CD14-positive monocyte (primary cell): ENCODE results near the gene ZNF385B. TPM values are rescaled to one million over a fixed set of nuclear protein-coding genes. Genes with fewer than 3 reads are reported as not detected.

ENCODE experiments used
- DNase-seq, 3 donors: peaks; one replicate each; pipeline ENCODE4 v3.0.0-alpha.2; 2011 to 2022
- H2AFZ ChIP-seq: 2 replicates; pipeline ENCODE4 v1.6.0; 2012; ENCODE audit warnings: mild to moderate bottlenecking, low read depth, low read length, inconsistent platforms; ENCODE audit not compliant: insufficient read depth, poor library complexity, severe bottlenecking
- H3K27ac ChIP-seq, 2 donors: 1 replicate in 1 of 2; 2 replicates in 1 of 2; pipeline ENCODE4 v1.5.1; 2012 to 2013; ENCODE audit warnings: low read length in 2 of 2, control low read depth in 1 of 2, inconsistent platforms in 1 of 2, low read depth in 1 of 2, mild to moderate bottlenecking in 1 of 2
- H3K27me3 ChIP-seq, 2 donors: one replicate each; pipeline versions ENCODE4 v1.6.0 to v1.6.1; 2011 to 2013; ENCODE audit warnings: low read length in 2 of 2; ENCODE audit not compliant: control insufficient read depth in 2 of 2, insufficient read depth in 2 of 2
- H3K36me3 ChIP-seq, 2 donors: replicated peaks in 1 of 2; 1 replicate in 1 of 2; 2 replicates in 1 of 2; pipeline versions ENCODE4 v1.5.1 to v1.6.1; 2012 to 2013; ENCODE audit warnings: low read length in 2 of 2, control low read depth in 1 of 2, inconsistent platforms in 1 of 2, mild to moderate bottlenecking in 1 of 2; ENCODE audit not compliant: insufficient read depth in 2 of 2, control insufficient read depth in 1 of 2
- H3K4me1 ChIP-seq, 2 donors: 1 replicate in 1 of 2; 2 replicates in 1 of 2; pipeline versions ENCODE4 v1.5.1 to v1.6.1; 2012 to 2013; ENCODE audit warnings: low read length in 2 of 2, control low read depth in 1 of 2, inconsistent platforms in 1 of 2, mild to moderate bottlenecking in 1 of 2, moderate library complexity in 1 of 2; ENCODE audit not compliant: insufficient read depth in 2 of 2, control insufficient read depth in 1 of 2
- H3K4me2 ChIP-seq: replicated peaks from 2 replicates; pipeline ENCODE3; 2012; ENCODE audit warnings: low read length, moderate library complexity, mild to moderate bottlenecking; ENCODE audit not compliant: poor library complexity, severe bottlenecking; ENCODE audit errors: extremely low read depth
- H3K4me3 ChIP-seq, 3 experiments: fragments of 200-600 bp in 1 of 3; sonication (generic) in 1 of 3; replicated peaks in 1 of 3; 1 replicate in 2 of 3; 2 replicates in 1 of 3; pipeline ENCODE4 v1.5.1; 2011 to 2013; ENCODE audit warnings: low read length in 3 of 3, mild to moderate bottlenecking in 3 of 3, control low read depth in 2 of 3, low read depth in 2 of 3, inconsistent platforms in 1 of 3, moderate library complexity in 1 of 3
- H3K79me2 ChIP-seq: 2 replicates; pipeline ENCODE4 v1.6.0; 2012; ENCODE audit warnings: mild to moderate bottlenecking, control low read depth, inconsistent platforms, low read length, moderate library complexity; ENCODE audit not compliant: insufficient read depth
- H3K9ac ChIP-seq: 2 replicates; pipeline ENCODE4 v1.6.0; 2017; ENCODE audit warnings: low read length, mild to moderate bottlenecking; ENCODE audit not compliant: insufficient read depth, poor library complexity, severe bottlenecking
- H3K9me3 ChIP-seq, 2 donors: replicated peaks in 1 of 2; 1 replicate in 1 of 2; 2 replicates in 1 of 2; pipeline versions ENCODE4 v1.5.1 to v1.6.1; 2012 to 2013; ENCODE audit warnings: low read length in 2 of 2, control low read depth in 1 of 2; ENCODE audit not compliant: control insufficient read depth in 1 of 2, insufficient read depth in 1 of 2
- H4K20me1 ChIP-seq: 2 replicates; pipeline ENCODE4 v1.6.0; 2012; ENCODE audit warnings: mild to moderate bottlenecking, low read length, control low read depth, moderate library complexity; ENCODE audit not compliant: insufficient read depth
- H3K27ac Mint-ChIP-seq, 7 donors: one replicate each; pipeline ENCODE4 v1.8.0; 2020; ENCODE audit warnings: mild to moderate bottlenecking in 7 of 7, mixed read lengths in 7 of 7, moderate library complexity in 6 of 7, inconsistent platforms in 2 of 7
- H3K27me3 Mint-ChIP-seq, 3 donors: one replicate each; pipeline ENCODE4 v1.8.0; 2021 to 2022; ENCODE audit warnings: low read depth in 3 of 3, mild to moderate bottlenecking in 3 of 3, mixed read lengths in 3 of 3, moderate library complexity in 3 of 3, inconsistent platforms in 1 of 3
- H3K36me3 Mint-ChIP-seq, 2 donors: one replicate each; pipeline ENCODE4 v1.8.0; 2020; ENCODE audit warnings: mixed read lengths in 2 of 2, inconsistent platforms in 1 of 2, mild to moderate bottlenecking in 1 of 2
- H3K4me1 Mint-ChIP-seq: one replicate; pipeline ENCODE4 v1.8.0; 2020; ENCODE audit warnings: mild to moderate bottlenecking, mixed read lengths
- H3K4me3 Mint-ChIP-seq, 2 donors: one replicate each; pipeline ENCODE4 v1.8.0; 2020; ENCODE audit warnings: mild to moderate bottlenecking in 2 of 2, mixed read lengths in 2 of 2, moderate library complexity in 1 of 2
- H3K9me3 Mint-ChIP-seq, 7 donors: one replicate each; pipeline ENCODE4 v1.8.0; 2020 to 2022; ENCODE audit warnings: mixed read lengths in 7 of 7, mild to moderate bottlenecking in 6 of 7, moderate library complexity in 6 of 7, inconsistent platforms in 2 of 7
- WGBS: methylation state at CpG from one replicate; pipeline ENCODE4 v1.1.5; 2013; ENCODE audit warnings: missing lambda C conversion rate; ENCODE audit not compliant: insufficient coverage; 5-methylcytosine and 5-hydroxymethylcytosine counted together
- intact Hi-C, 2 donors: fragments of 100-400 bp; cut with micrococcal nuclease; formaldehyde crosslinking; loops; one replicate each; pipeline versions ENCODE4 v1.15.0 to v1.15.1; 2023
- polyA plus RNA-seq, 3 donors: library from polyadenylated mRNA; depleted of rRNA in 1 of 3; unstranded in 2 of 3; stranded (reverse) in 1 of 3; fragments of 300-500 nt in 2 of 3; fragments of >200 nt in 1 of 3; fragmentation: Illumina TruSeq in 2 of 3; gene quantifications; 1 replicate in 2 of 3; 2 replicates in 1 of 3; pipeline ENCODE4 v1.2.3, GENCODE V29; 2012 to 2021
- TF ChIP-seq, protein P1 (sequence below): fragments of 200-600 bp; IDR thresholded peaks from one replicate; pipeline ENCODE4 v1.8.0; 2022; ENCODE audit warnings: antibody characterized with exemption, mild to moderate bottlenecking

The ZNF385B gene
- polyA plus RNA-seq, 3 donors, result not detected

DNA sequence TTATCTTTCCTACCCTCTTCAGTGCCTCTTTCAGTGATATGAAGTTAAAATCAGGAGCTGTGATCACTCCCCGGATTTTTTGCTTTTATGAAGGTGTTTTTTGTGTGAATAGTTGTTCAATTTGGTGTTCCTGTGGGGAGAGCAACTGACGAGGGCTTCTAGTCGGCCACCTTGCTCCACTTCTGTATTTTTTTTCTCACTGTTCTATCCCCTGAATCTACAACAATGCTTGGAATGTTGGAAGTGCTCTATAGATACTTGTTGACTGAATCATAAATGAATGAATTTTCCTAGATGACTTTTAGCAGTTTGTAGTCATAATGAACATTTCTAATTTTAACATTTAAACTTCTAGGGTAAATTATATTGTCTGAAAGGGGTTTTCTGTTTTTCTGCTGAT, 247.3 kb downstream of the ZNF385B start:
- Histone ChIP-seq H3K36me3 (no peaks in the 10 kb centered on the region), H3K4me2 (no peak overlapping the region), H4K20me1 (no peaks in the 10 kb centered on the region), H3K4me1 (no peaks in the 10 kb centered on the region), H3K9ac (no peak overlapping the region), H3K9me3 (peaks cover 0 to 4% of the 10 kb centered on the region in 2 donors), H3K27me3 (no peaks in the 10 kb centered on the region), H3K79me2 (no peaks in the 10 kb centered on the region), H3K27ac (no peak overlapping the region), H3K4me3 (no peak overlapping the region), H2AFZ (no peak overlapping the region)
- Mint-ChIP-seq H3K4me1 (no peaks in the 10 kb centered on the region), H3K36me3 (no peaks in the 10 kb centered on the region), H3K27me3 (peaks cover 0 to 2% (median 1%) of the 10 kb centered on the region in 3 donors), H3K9me3 (peaks cover 0 to 8% (median 5%) of the 10 kb centered on the region in 7 donors), H3K27ac (no peak overlapping the region), H3K4me3 (no peak overlapping the region)
- TF ChIP-seq, protein P1, sequence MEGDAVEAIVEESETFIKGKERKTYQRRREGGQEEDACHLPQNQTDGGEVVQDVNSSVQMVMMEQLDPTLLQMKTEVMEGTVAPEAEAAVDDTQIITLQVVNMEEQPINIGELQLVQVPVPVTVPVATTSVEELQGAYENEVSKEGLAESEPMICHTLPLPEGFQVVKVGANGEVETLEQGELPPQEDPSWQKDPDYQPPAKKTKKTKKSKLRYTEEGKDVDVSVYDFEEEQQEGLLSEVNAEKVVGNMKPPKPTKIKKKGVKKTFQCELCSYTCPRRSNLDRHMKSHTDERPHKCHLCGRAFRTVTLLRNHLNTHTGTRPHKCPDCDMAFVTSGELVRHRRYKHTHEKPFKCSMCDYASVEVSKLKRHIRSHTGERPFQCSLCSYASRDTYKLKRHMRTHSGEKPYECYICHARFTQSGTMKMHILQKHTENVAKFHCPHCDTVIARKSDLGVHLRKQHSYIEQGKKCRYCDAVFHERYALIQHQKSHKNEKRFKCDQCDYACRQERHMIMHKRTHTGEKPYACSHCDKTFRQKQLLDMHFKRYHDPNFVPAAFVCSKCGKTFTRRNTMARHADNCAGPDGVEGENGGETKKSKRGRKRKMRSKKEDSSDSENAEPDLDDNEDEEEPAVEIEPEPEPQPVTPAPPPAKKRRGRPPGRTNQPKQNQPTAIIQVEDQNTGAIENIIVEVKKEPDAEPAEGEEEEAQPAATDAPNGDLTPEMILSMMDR, result no peak
- WGBS, result no CpG with 5 or more reads among the region's 3 CpGs
- no peak for DNase-seq
- intact Hi-C loops, result no loop called here

DNA sequence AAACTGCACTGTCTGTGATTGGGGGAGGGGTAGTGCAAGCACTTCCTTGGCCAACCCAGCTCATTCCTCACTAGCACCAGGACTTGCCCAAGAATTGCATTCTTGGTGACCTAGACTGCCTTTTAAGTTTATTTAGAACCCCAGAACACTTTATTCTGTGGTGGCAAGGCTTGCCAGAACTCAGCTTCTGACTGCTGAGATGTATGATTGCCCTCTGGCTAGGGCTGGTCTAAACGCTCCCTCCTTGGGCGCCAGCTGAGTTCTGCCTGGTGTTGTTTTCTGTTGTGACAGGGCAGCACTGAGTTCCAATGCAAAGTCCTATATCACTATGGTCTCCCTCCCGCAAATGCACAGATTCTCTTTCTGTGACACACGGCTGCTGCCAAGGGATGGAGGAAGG, 247.7 kb downstream of the ZNF385B start:
- Histone ChIP-seq H3K36me3 (no peaks in the 10 kb centered on the region), H4K20me1 (no peaks in the 10 kb centered on the region), H3K4me1 (no peaks in the 10 kb centered on the region), H3K79me2 (no peaks in the 10 kb centered on the region), H3K9ac (no peak overlapping the region), H3K9me3 (peaks cover 0 to 4% of the 10 kb centered on the region in 2 donors), H3K4me2 (no peak overlapping the region), H2AFZ (no peak overlapping the region), H3K27ac (no peak overlapping the region), H3K27me3 (no peaks in the 10 kb centered on the region), H3K4me3 (no peak overlapping the region)
- no peaks in the 10 kb centered on the region for H3K4me1 Mint-ChIP-seq
- intact Hi-C loops, result no loop called here
- H3K36me3 Mint-ChIP-seq, result no peaks in the 10 kb centered on the region
- TF ChIP-seq, protein P1, result no peak
- peaks cover 0 to 2% (median 1%) of the 10 kb centered on the region in 3 donors for H3K27me3 Mint-ChIP-seq
- H3K4me3 Mint-ChIP-seq, result no peak overlapping the region
- H3K9me3 Mint-ChIP-seq, result peaks cover 0 to 8% (median 5%) of the 10 kb centered on the region in 7 donors
- no peak for DNase-seq
- H3K27ac Mint-ChIP-seq, result no peak overlapping the region
- WGBS, result 83% methylated on average over 1 of the region's 4 CpGs
